ENCODE data around the gene NPIPA7.
"Not testable (repeated sequence)": the region's sequence is repeated elsewhere in the genome, so short reads cannot be mapped to it uniquely, and the experiment has no call there.

The NPIPA7 gene

GRCh38 chr16:16420515-16420914 lies 41.6 kb downstream of the NPIPA7 start:
- DNase-seq: not testable (repeated sequence)

- not testable (repeated sequence) for DNase-seq
Measured at GRCh38 chr16:16425146-16425545, 46.2 kb downstream of the NPIPA7 start.

GRCh38 chr16:16431135-16431534 lies 52.2 kb downstream of the NPIPA7 start:
- not testable (repeated sequence) for DNase-seq

GRCh38 chr16:16434711-16435110 lies 55.8 kb downstream of the NPIPA7 start:
- DNase-seq: not testable (repeated sequence)

- not testable (repeated sequence) for DNase-seq
Measured at GRCh38 chr16:16441401-16441800, 62.5 kb downstream of the NPIPA7 start.
